ENCODE results near the gene ACVR1.

ACVR1 gene

GRCh38 chr2:157692768-157693167 is 183.4 kb downstream of the ACVR1 start:
- in situ Hi-C loops (cut with MboI; ENCODE audit: low pct_unique_long_range_greater_than_20kb, low sequenced_read_pairs, unreplicated experiment) = no loop called here
- DNase-seq (ENCODE audit: low spot score) = no peak
- no peak for TF ChIP-seq CTCF (IDR thresholded peaks at IDR 0.05; ENCODE audit: extremely low read depth, insufficient read depth, missing control alignments)

- DNase-seq (ENCODE audit: low spot score) = no peak
- TF ChIP-seq CTCF (IDR thresholded peaks at IDR 0.05; ENCODE audit: extremely low read depth, insufficient read depth, missing control alignments) = no peak
- in situ Hi-C loops (cut with MboI; ENCODE audit: low pct_unique_long_range_greater_than_20kb, low sequenced_read_pairs, unreplicated experiment) = no loop called here
These were observed 184.4 kb downstream of the ACVR1 start for GRCh38 chr2:157691695-157692094.

GRCh38 chr2:157691131-157691530 is 185.0 kb downstream of the ACVR1 start:
- no peak for DNase-seq (ENCODE audit: low spot score)
- in situ Hi-C loops (cut with MboI; ENCODE audit: low pct_unique_long_range_greater_than_20kb, low sequenced_read_pairs, unreplicated experiment) = no loop called here
- TF ChIP-seq CTCF (IDR thresholded peaks at IDR 0.05; ENCODE audit: extremely low read depth, insufficient read depth, missing control alignments) = no peak

Data from GM13977 (cell line).